ENCODE results near the gene SLC6A4. TPM values are rescaled to one million over a fixed set of nuclear protein-coding genes. Genes with fewer than 3 reads are reported as not detected.

Gene SLC6A4
- total RNA-seq, 1 experiment from 2014 or later, result 20.6 TPM

- Mint-ChIP-seq H3K27me3 (ENCODE audit: insufficient read depth, unreplicated experiment) (no peaks in the 10 kb centered on the region), H3K4me1 (ENCODE audit: low read depth, unreplicated experiment) (peaks cover 66% of the 10 kb centered on the region), H3K4me3 (ENCODE audit: unreplicated experiment) (peak overlapping the region; percentile 61), H3K27ac (ENCODE audit: unreplicated experiment) (peak overlapping the region; percentile 93), H3K9me3 (ENCODE audit: unreplicated experiment) (no peaks in the 10 kb centered on the region), H3K36me3 (ENCODE audit: insufficient read depth, unreplicated experiment) (peaks cover 16% of the 10 kb centered on the region)
- H3K27me3 ChIP-seq (replicated peaks; ENCODE audit: control insufficient read depth, insufficient read depth, low read length), result no peaks in the 10 kb centered on the region
- CTCF ChIA-PET, result interaction anchor here (1.2 to 3.2 kb wide), 2 partner anchors 11 to 40 kb away, joined by 3 to 16 read pairs; partner anchors contain the start of gene SLC6A4
- H3K4me3 ChIP-seq (ENCODE audit: low read depth, low read length), result no peak overlapping the region
- H3K9me3 ChIP-seq, result no peaks in the 10 kb centered on the region
- no peak for TF ChIP-seq CTCF (IDR thresholded peaks at IDR 0.05; ENCODE audit: insufficient read depth in 1 of 2, low read depth in 1 of 2, low read length in 1 of 2, severe bottlenecking in 1 of 2, unreplicated experiment in 1 of 2)
- intact Hi-C loops (cut with micrococcal nuclease; ENCODE audit: unreplicated experiment), result no loop called here
- BruUV-seq (replicated peaks), result no TSS peak
- no peaks in the 10 kb centered on the region for H3K36me3 ChIP-seq (ENCODE audit: control insufficient read depth, insufficient read depth, low read length)
- peaks cover 74% of the 10 kb centered on the region for H3K4me1 ChIP-seq
- POLR2A ChIA-PET, result interaction anchor here (0.7 kb wide), 1 partner anchor 11 kb away, joined by 4 read pairs; the partner anchor contains the start of gene SLC6A4
- no peak for DNase-seq
Observed at GRCh38 chr17:30224419-30224960, 11.0 kb downstream of the SLC6A4 start.

DNA sequence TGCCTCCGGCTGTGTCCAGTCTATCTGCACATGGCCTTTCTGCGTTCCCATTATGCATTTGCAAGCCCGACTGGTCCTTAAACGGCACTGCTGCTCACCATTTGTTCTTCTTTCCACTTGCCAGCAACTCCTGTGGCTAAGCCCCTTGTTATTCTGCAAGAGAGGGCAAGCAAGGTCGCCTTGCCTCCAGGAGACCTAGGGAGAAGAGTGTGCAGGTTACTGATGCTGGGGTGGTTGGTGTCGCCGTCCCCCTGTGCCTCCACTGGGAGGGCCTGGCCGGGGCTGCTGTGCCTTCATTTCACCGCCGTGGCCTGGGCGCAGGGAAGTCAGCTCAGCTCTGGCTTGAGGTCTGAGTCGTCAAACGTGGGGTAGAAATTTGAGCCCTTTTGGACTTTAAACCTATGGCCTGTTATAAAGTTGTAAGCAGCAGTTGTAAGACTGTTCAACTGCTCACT lies 12.7 kb downstream of the SLC6A4 start:
- no peak for TF ChIP-seq CTCF (IDR thresholded peaks at IDR 0.05; ENCODE audit: insufficient read depth in 1 of 2, low read depth in 1 of 2, low read length in 1 of 2, severe bottlenecking in 1 of 2, unreplicated experiment in 1 of 2)
- intact Hi-C loops (cut with micrococcal nuclease; ENCODE audit: unreplicated experiment), result no loop called here
- Mint-ChIP-seq H3K27ac (ENCODE audit: unreplicated experiment) (peak overlapping the region; percentile 93), H3K9me3 (ENCODE audit: unreplicated experiment) (no peaks in the 10 kb centered on the region), H3K4me3 (ENCODE audit: unreplicated experiment) (peak overlapping the region; percentile 38), H3K36me3 (ENCODE audit: insufficient read depth, unreplicated experiment) (peaks cover 19% of the 10 kb centered on the region), H3K27me3 (ENCODE audit: insufficient read depth, unreplicated experiment) (no peaks in the 10 kb centered on the region), H3K4me1 (ENCODE audit: low read depth, unreplicated experiment) (peaks cover 62% of the 10 kb centered on the region)
- Histone ChIP-seq H3K27me3 (replicated peaks; ENCODE audit: control insufficient read depth, insufficient read depth, low read length) (no peaks in the 10 kb centered on the region), H3K4me3 (ENCODE audit: low read depth, low read length) (no peak overlapping the region), H3K36me3 (ENCODE audit: control insufficient read depth, insufficient read depth, low read length) (no peaks in the 10 kb centered on the region), H3K4me1 (peaks cover 75% of the 10 kb centered on the region), H3K9me3 (no peaks in the 10 kb centered on the region)
- no TSS peak for BruUV-seq (replicated peaks)
- CTCF ChIA-PET, result interaction anchor here (0.6 to 1.7 kb wide), 2 partner anchors 14 to 77 kb away, joined by 5 read pairs; no protein-coding TSS in a partner anchor
- peak in 1 of 2 experiments; percentile 43 for DNase-seq
- POLR2A ChIA-PET, result interaction anchor here (0.6 kb wide), 3 partner anchors 13 to 70 kb away, joined by 3 to 4 read pairs (median 3); partner anchors contain the start of gene SLC6A4

DNA sequence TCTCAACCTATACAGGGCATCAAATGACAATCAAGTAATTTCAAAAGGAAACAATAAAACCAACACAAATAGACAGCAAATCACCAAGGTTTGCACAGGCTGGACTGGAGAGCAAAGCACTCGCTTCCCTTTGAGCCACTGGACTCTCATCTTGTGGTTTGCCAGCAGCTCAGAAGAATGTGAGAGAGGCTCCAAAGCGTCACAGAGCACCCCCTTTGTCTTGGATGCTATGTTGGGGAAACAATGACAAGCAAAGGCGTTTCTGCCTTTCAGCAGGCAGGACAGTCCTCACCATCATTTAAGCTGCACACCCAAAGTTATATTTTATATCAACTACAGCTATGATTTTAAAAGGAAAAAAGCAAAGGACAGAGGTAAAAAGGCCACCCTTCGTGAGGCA lies 13.2 kb downstream of the SLC6A4 start:
- H3K36me3 Mint-ChIP-seq (ENCODE audit: insufficient read depth, unreplicated experiment), result peaks cover 23% of the 10 kb centered on the region
- H3K9me3 Mint-ChIP-seq (ENCODE audit: unreplicated experiment), result no peaks in the 10 kb centered on the region
- H3K4me3 ChIP-seq (ENCODE audit: low read depth, low read length), result no peak overlapping the region
- H3K27me3 ChIP-seq (replicated peaks; ENCODE audit: control insufficient read depth, insufficient read depth, low read length), result no peaks in the 10 kb centered on the region
- H3K27me3 Mint-ChIP-seq (ENCODE audit: insufficient read depth, unreplicated experiment), result no peaks in the 10 kb centered on the region
- H3K4me3 Mint-ChIP-seq (ENCODE audit: unreplicated experiment), result no peak overlapping the region
- no peaks in the 10 kb centered on the region; the same call in 1 of the 2 replicates for H3K36me3 ChIP-seq (ENCODE audit: control insufficient read depth, insufficient read depth, low read length)
- CTCF ChIA-PET, result interaction anchor here (0.6 to 1.7 kb wide), 2 partner anchors 14 to 76 kb away, joined by 5 read pairs; no protein-coding TSS in a partner anchor
- H3K4me1 ChIP-seq, result peaks cover 70% of the 10 kb centered on the region
- POLR2A ChIA-PET, result interaction anchor here (0.6 kb wide), 2 partner anchors 13 to 70 kb away, joined by 3 to 4 read pairs; partner anchors contain the start of gene SLC6A4
- peak overlapping the region; percentile 93 for H3K27ac Mint-ChIP-seq (ENCODE audit: unreplicated experiment)
- DNase-seq, result no peak
- TF ChIP-seq CTCF (IDR thresholded peaks at IDR 0.05; ENCODE audit: insufficient read depth in 1 of 2, low read depth in 1 of 2, low read length in 1 of 2, severe bottlenecking in 1 of 2, unreplicated experiment in 1 of 2), result no peak
- peaks cover 62% of the 10 kb centered on the region for H3K4me1 Mint-ChIP-seq (ENCODE audit: low read depth, unreplicated experiment)
- no peaks in the 10 kb centered on the region for H3K9me3 ChIP-seq
- intact Hi-C loops (cut with micrococcal nuclease; ENCODE audit: unreplicated experiment), result no loop called here
- BruUV-seq (replicated peaks), result no TSS peak
